Pancreas (tissue), 10 donors: ENCODE results near the gene LTB4R2. TPM values are rescaled to one million over a fixed set of nuclear protein-coding genes. Genes with fewer than 3 reads are reported as not detected.

Experiments
- ATAC-seq, 4 donors: fragments of 200-7000 bp; cut with Tn5 transposase; one replicate each; pipeline versions ENCODE4 v1.8.0 to v1.9.1; 2020; ENCODE audit warnings: mild to moderate bottlenecking in 4 of 4, moderate library complexity in 4 of 4
- DNase-seq, 6 donors: peaks; one replicate each; pipeline ENCODE4 v3.0.0-alpha.2; 2020
- FAIRE-seq: peaks from 2 replicates; lab custom pipeline; 2012; peaks lifted over from hg19 to GRCh38; lab: Jason Lieb, UNC
- H3K27ac ChIP-seq, 4 donors: fragments of 200-600 bp; sonication (generic); 1 replicate in 3 of 4; 2 replicates in 1 of 4; pipeline versions ENCODE4 v1.5.0 to v1.8.0; 2020
- H3K27me3 ChIP-seq, 4 donors: fragments of 200-600 bp; one replicate each; pipeline ENCODE4 v1.8.0; 2021
- H3K36me3 ChIP-seq, 3 donors: fragments of 200-600 bp; sonication (generic) in 1 of 3; one replicate each; pipeline versions ENCODE4 v1.5.0 to v1.8.0; 2020 to 2021
- H3K4me1 ChIP-seq, 3 donors: fragments of 200-600 bp; one replicate each; pipeline ENCODE4 v1.8.0; 2021
- H3K4me3 ChIP-seq, 4 donors: fragments of 200-600 bp; sonication (generic) in 2 of 4; one replicate each; pipeline versions ENCODE4 v1.5.0 to v1.8.0; 2020 to 2021
- H3K9me3 ChIP-seq, 4 donors: fragments of 200-600 bp; one replicate each; pipeline ENCODE4 v1.8.0; 2021
- CTCF ChIP-seq, 4 donors: fragments of 200-600 bp; sonication (generic) in 3 of 4; IDR thresholded peaks; one replicate each; pipeline versions ENCODE4 v1.5.0 to v1.8.0; 2021; ENCODE audit warnings: antibody characterized with exemption in 4 of 4
- WGBS, 2 donors: extraction: QIAGEN DNeasy Blood & Tissue Kit; methylation state at CpG; one replicate each; pipeline ENCODE4 v1.1.7; 2013; 5-methylcytosine and 5-hydroxymethylcytosine counted together
- intact Hi-C, 3 donors: fragments of 100-400 bp; cut with DNase I; formaldehyde crosslinking; loops; one replicate each; pipeline versions ENCODE4 v1.11.1 to v1.14.2; 2022
- polyA plus RNA-seq, 2 donors: library from polyadenylated mRNA; stranded (reverse); fragments of 200-250 nt; gene quantifications; one replicate each; pipeline ENCODE4 v1.2.3, GENCODE V29; 2013
- total RNA-seq, 6 donors: library from RNA; stranded (reverse); fragmentation: NEBNext Ultra II Directional in 4 of 6; extraction: Animal tissue kit (Norgen Biotek cat#: 25700) in 4 of 6; gene quantifications; one replicate each; pipeline versions ENCODE4 v1.2.1 to v1.2.4, GENCODE V29; 2021 to 2023
- donor health status: healthy with polysubstance abuse.
- donor health status: DM: no; HTN: no; CAD: no; lungs with moderate emphysema.
- donor health status: DM: no; HTN: no; CAD: no.
- donor health status: control.
- donor health status: control.
- donor health status: Bipolar disorder and iron deficiency.
- donor health status: DM: yes; HTN: yes; CAD: no.
- donor health status: DM: no; HTN: no; CAD: no.
- donor health status: DM: no; HTN: no; CAD: no.
- donor health status: DM: yes; HTN: yes; CAD: no.

Gene LTB4R2
- total and polyA plus RNA-seq, 8 donors = 0.73 to 3.1 (median 2.2) TPM

DNA sequence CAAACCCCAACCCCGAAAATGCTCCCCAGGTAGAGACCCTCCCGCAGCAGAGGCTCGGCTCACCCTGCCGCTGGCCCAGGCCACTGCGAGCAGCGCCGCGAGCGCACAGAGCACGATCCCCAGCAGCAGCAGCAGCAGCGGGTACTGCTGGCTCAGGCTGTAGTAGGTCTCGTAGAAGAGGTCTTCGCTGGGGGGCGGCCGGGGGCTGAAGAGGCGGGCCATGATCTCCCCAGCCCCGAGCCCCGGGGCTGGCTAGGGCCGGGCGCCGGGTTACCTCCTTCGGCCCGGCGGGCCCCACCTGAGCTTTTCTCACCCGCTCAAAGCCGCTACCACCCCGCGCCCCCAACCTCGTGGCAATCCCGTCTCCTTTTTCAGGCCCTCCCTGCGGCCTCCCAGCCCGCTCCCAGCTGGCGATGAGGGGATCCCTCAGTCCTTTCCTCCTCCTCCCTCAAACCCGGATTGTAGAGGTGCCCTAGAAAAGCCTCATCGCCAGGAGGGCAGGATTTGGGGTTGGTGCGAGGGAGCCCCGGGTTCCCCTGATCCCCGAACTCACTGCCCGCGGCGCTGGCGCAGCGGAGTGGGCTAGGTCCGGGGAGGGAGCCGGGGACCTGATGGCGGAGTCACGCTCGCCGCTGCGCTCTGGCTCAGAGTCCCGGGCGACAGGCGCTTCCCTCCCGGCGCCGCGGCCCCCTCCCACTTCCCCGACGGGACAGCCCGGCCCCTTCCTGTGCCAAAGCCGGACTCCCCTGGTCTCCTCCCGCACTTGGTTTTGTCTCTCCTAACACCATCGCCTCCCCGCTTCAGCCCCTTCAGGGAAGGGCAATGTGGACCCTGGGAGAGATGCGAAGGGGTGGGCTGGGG is 24.7 kb downstream of the LTB4R2 start, which contains the start of gene ADCY4:
Gene ADCY4, minus strand, starts transcription at position 641 of the 861 bp plus-strand sequence. Its CDS starts 419 bp downstream, at position 222.
- Histone ChIP-seq H3K36me3 (peaks cover 0 to 5% (median 0%) of the 10 kb centered on the region in 3 donors), H3K27me3 (peaks cover 0 to 6% (median 0%) of the 10 kb centered on the region in 4 donors), H3K9me3 (no peaks in the 10 kb centered on the region), H3K27ac (peak within 1 kb of the TSS in 2 of 4 donors; percentile 33 to 37), H3K4me3 (peak within 1 kb of the TSS in 2 of 4 donors; percentile 8 to 38), H3K4me1 (peaks cover 5 to 24% (median 15%) of the 10 kb centered on the region in 3 donors)
- ATAC-seq (peak; percentile 20 to 31 (median 22)), FAIRE-seq (no peak), DNase-seq (peak in 2 of 6 donors; percentile 64 to 76)
- WGBS, 2 donors = 13% methylated on average over 56 to 65 of the region's 65 CpGs
- TF ChIP-seq CTCF (IDR thresholded peaks at IDR 0.05) = no peak
- intact Hi-C loops = loop anchor here (5.0 to 10.0 kb wide), 2 partner anchors 98 to 100 kb away; no protein-coding TSS in a partner anchor

DNA sequence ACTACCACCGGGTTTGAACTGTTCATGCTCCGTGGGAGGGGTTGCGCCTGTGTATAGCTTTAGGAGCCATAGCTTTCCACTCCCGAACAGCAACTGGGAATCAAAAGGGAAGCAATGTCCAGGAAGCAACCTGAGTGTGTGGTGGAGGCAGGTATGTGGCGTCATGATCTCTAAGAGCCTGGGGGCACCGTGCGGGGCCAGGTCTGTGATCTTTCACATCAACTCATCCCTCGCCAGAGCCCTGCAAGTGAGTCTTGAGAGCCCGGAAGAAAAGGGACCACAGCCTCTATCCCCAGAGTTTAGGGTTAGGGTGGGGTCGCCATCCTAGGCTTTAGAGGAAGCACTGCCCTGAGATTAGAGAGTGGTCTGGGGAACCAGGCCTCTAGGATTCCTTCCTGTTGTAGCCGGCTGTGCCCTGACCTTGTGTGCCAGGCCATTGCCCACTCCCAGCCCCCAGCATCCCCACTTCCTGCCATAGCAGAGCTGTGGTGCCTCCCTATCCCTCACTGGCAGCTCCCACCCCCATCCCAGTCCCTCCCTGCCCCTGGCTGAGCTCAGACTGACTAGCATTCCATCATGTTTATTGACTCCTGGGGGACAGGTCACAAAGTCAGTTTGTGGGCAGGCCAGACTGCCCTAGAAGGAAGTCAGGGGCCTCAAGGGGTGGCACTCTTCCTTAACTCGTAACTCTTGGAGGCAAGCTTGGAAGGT is 25.7 kb downstream of the LTB4R2 start:
- FAIRE-seq (no peak), ATAC-seq (no peak), DNase-seq (no peak)
- 78 to 84% methylated on average over 12 of the region's 12 CpGs for WGBS, 2 donors
- Histone ChIP-seq H3K4me3 (no peak overlapping the region), H3K9me3 (no peaks in the 10 kb centered on the region), H3K27ac (no peak overlapping the region), H3K27me3 (peaks cover 0 to 6% (median 0%) of the 10 kb centered on the region in 4 donors), H3K4me1 (peaks cover 5 to 24% (median 15%) of the 10 kb centered on the region in 3 donors), H3K36me3 (peaks cover 0 to 5% (median 0%) of the 10 kb centered on the region in 3 donors)
- intact Hi-C loops = loop anchor here in 1 of 3 donors (10.0 kb wide), 1 partner anchor 99 kb away; no protein-coding TSS in a partner anchor
- TF ChIP-seq CTCF (IDR thresholded peaks at IDR 0.05) = no peak

DNA sequence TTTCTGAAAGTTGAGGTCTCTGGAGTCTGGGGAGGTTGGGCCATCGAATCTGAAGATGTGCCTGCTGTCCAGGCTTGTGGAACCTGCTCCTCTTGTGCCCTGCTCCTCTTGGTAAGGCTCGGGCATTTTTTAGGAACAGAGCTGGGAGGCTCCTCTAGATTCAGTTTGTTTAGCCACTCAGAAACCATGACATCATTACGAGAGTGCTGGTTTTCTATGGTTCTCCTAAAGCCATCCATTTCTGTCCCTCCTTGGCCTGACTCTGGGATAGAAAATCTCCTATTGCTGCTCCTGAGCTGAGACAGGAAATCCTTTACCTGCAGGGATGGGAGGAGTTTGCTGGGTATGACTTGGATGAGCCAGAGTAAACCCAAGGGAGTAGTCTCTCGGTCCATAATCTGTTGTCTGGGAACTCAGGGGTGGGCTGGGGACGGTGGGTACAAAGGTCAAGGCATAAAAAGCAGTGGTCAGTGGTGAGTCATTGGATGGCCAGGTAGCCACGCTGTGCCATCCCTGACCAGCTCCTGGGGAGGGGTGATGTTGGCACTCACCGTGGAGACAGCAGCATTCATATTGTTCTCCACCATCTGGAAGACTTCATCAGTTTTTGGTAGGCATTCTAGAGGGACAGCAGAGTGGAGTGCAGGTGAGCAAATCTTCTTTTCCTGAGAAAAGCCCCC is 27.3 kb downstream of the LTB4R2 start:
- H3K4me3 ChIP-seq = no peak overlapping the region
- DNase-seq (no peak), FAIRE-seq (no peak), ATAC-seq (no peak)
- no peak overlapping the region for H3K27ac ChIP-seq
- intact Hi-C loops = loop anchor here in 1 of 3 donors (10.0 kb wide), 1 partner anchor 98 kb away; no protein-coding TSS in a partner anchor
- H3K36me3 ChIP-seq = peaks cover 0 to 5% (median 0%) of the 10 kb centered on the region in 3 donors
- H3K27me3 ChIP-seq = peaks cover 0 to 6% (median 0%) of the 10 kb centered on the region in 4 donors
- no peaks in the 10 kb centered on the region for H3K9me3 ChIP-seq
- H3K4me1 ChIP-seq = peaks cover 3 to 19% (median 15%) of the 10 kb centered on the region in 3 donors
- 82 to 83% methylated on average over 7 of the region's 7 CpGs for WGBS, 2 donors
- no peak for TF ChIP-seq CTCF (IDR thresholded peaks at IDR 0.05)

GRCh38 chr14:24337824-24338175 is 27.9 kb downstream of the LTB4R2 start:
- Histone ChIP-seq H3K27me3 (peaks cover 0 to 6% (median 0%) of the 10 kb centered on the region in 4 donors), H3K36me3 (peaks cover 0 to 5% (median 0%) of the 10 kb centered on the region in 3 donors), H3K27ac (no peak overlapping the region), H3K9me3 (no peaks in the 10 kb centered on the region), H3K4me3 (no peak overlapping the region), H3K4me1 (peaks cover 0 to 16% (median 10%) of the 10 kb centered on the region in 3 donors)
- TF ChIP-seq CTCF (IDR thresholded peaks at IDR 0.05) = no peak
- 93 to 97% methylated on average over 8 of the region's 8 CpGs for WGBS, 2 donors
- DNase-seq (no peak), FAIRE-seq (no peak), ATAC-seq (no peak)
- intact Hi-C loops = loop anchor here in 1 of 3 donors (10.0 kb wide), 1 partner anchor 97 kb away; no protein-coding TSS in a partner anchor
